GM23248 (cell line): Measurements from ENCODE around the gene SHC2. TPM values are rescaled to one million over a fixed set of nuclear protein-coding genes. Genes with fewer than 3 reads are reported as not detected.

ENCODE experiments used
- DNase-seq: peaks from one replicate; pipeline ENCODE4 v3.0.0-alpha.2; 2015
- H2AFZ ChIP-seq: fragments of 200-600 bp; sonication (generic); 2 replicates; pipeline ENCODE4 v1.6.1; 2016; ENCODE audit warnings: antibody characterized with exemption
- H3F3A ChIP-seq: fragments of 200-600 bp; sonication (generic); 2 replicates; pipeline ENCODE4 v1.6.1; 2016; ENCODE audit warnings: mild to moderate bottlenecking, antibody characterized with exemption, mixed run types; ENCODE audit not compliant: insufficient read depth
- H3K27ac ChIP-seq: fragments of 200-600 bp; sonication (generic); 2 replicates; pipeline ENCODE4 v1.5.1; 2016; ENCODE audit warnings: mild to moderate bottlenecking
- H3K27me3 ChIP-seq: fragments of 200-600 bp; sonication (generic); replicated peaks from 2 replicates; pipeline ENCODE4 v1.6.1; 2016; ENCODE audit warnings: mild to moderate bottlenecking; ENCODE audit not compliant: insufficient read depth
- H3K36me3 ChIP-seq: fragments of 200-600 bp; sonication (generic); 2 replicates; pipeline ENCODE4 v1.6.1; 2016; ENCODE audit warnings: low read depth, mild to moderate bottlenecking
- H3K4me1 ChIP-seq: fragments of 200-600 bp; sonication (generic); 2 replicates; pipeline ENCODE4 v1.6.1; 2016; ENCODE audit warnings: mild to moderate bottlenecking; ENCODE audit not compliant: insufficient read depth
- H3K4me2 ChIP-seq: fragments of 200-600 bp; sonication (generic); one replicate; pipeline ENCODE4 v1.6.1; 2016; ENCODE audit warnings: mild to moderate bottlenecking; ENCODE audit not compliant: unreplicated experiment
- H3K4me3 ChIP-seq: fragments of 200-600 bp; sonication (generic); 2 replicates; pipeline ENCODE4 v1.5.1; 2016; ENCODE audit warnings: mild to moderate bottlenecking
- H3K79me2 ChIP-seq: fragments of 200-600 bp; sonication (generic); 2 replicates; pipeline ENCODE4 v1.6.1; 2016; ENCODE audit warnings: mild to moderate bottlenecking; ENCODE audit not compliant: insufficient read depth
- H3K9ac ChIP-seq: fragments of 200-600 bp; sonication (generic); 2 replicates; pipeline ENCODE4 v1.6.1; 2016; ENCODE audit warnings: mild to moderate bottlenecking
- H3K9me2 ChIP-seq: fragments of 200-600 bp; sonication (generic); 2 replicates; pipeline ENCODE4 v1.6.1; 2016; ENCODE audit warnings: mixed run types, mild to moderate bottlenecking, moderate library complexity; ENCODE audit not compliant: insufficient read depth
- H3K9me3 ChIP-seq: fragments of 200-600 bp; sonication (generic); one replicate; pipeline ENCODE4 v1.6.1; 2017; ENCODE audit warnings: low read depth
- H4K20me1 ChIP-seq: fragments of 200-600 bp; sonication (generic); 2 replicates; pipeline ENCODE4 v1.6.0; 2016; ENCODE audit not compliant: insufficient read depth
- EZH2 ChIP-seq: fragments of 200-600 bp; sonication (generic); IDR thresholded peaks from 2 replicates; pipeline ENCODE4 v1.6.1; 2018; ENCODE audit warnings: antibody characterized with exemption, mild to moderate bottlenecking; ENCODE audit not compliant: insufficient read depth, poor library complexity, severe bottlenecking
- EZH2phosphoT487 ChIP-seq: fragments of 200-600 bp; sonication (generic); IDR thresholded peaks from 2 replicates; pipeline ENCODE4 v1.6.1; 2018; ENCODE audit warnings: antibody characterized with exemption, moderate library complexity, mild to moderate bottlenecking, low read depth; ENCODE audit not compliant: insufficient read depth
- WGBS, 2 experiments: methylation state at CpG; one replicate each; pipeline ENCODE4 v1.1.6; 2015 to 2017; ENCODE audit warnings: low lambda C conversion rate in 2 of 2, low coverage in 1 of 2; ENCODE audit errors: missing lambda C conversion rate in 2 of 2; 5-methylcytosine and 5-hydroxymethylcytosine counted together
- in situ Hi-C: fragments of 300-500 bp; cut with MboI; formaldehyde crosslinking; loops from 2 replicates; pipeline ENCODE4 v1.15.0; 2020
- polyA plus RNA-seq: library from polyadenylated mRNA; unstranded; fragments of >200 nt; fragmentation: Nextera tagmentation; extraction: Ambion mirVana; gene quantifications from 2 replicates; pipeline ENCODE4 v1.2.1, GENCODE V29; 2016
- total RNA-seq: library from RNA; depleted of rRNA; stranded (reverse); fragments of >200 nt; shearing (Covaris generic); gene quantifications from 2 replicates; pipeline ENCODE4 v1.2.3, GENCODE V29; 2014

Gene SHC2
- total and polyA plus RNA-seq, 2 experiments from 2014 or later, result not detected

DNA sequence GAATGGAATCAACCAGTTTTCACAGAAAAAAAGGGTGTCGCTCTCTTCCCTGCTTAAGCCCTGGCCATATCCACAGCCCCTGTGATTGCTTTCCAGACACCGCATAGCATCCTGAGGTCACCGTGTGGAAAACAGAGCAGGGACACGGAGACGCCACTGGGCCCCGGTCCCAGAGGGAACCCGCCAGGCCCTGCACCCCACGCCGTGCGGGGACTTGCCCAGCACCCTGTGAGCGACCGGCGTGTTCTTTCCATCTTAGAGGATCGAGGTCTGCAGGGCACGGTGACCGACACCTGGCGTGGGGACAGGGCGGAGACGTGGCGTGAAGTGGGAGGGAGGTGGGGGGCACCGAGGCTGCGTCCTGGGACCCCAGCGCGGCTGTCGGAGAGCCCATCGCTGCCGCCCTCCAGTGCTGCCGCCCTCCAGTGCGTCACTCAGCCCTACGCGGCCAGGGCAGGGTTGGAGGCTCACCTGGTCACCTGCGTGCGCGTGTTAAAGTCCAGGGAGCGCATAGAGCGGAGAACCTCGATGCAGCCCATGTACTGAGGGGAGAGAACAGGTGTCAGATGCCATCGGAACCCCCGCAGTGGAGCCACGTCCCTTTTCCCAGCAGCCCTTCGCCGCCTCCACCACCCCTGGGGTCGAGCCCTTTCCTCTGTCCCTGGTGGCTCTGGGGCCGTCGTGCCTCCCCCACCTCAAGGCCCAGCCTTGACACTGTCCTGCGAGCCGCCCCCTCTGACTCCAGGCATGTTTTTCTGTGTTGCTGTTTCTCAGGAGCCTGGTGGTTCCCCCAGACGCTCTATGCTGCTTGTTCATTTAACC, 20.2 kb downstream of the SHC2 start:
- 70 to 71% methylated on average over 42 to 47 of the region's 48 CpGs for WGBS, 2 experiments
- no peak for DNase-seq
- Histone ChIP-seq H3K27ac (no peak overlapping the region), H3K9ac (no peak overlapping the region), H2AFZ (no peak overlapping the region), H3K4me3 (no peak overlapping the region), H3K4me1 (no peaks in the 10 kb centered on the region), H3K27me3 (no peaks in the 10 kb centered on the region), H3F3A (no peaks in the 10 kb centered on the region), H3K36me3 (no peaks in the 10 kb centered on the region), H4K20me1 (no peaks in the 10 kb centered on the region), H3K9me3 (no peaks in the 10 kb centered on the region), H3K79me2 (no peaks in the 10 kb centered on the region), H3K9me2 (no peaks in the 10 kb centered on the region), H3K4me2 (no peak overlapping the region)
- TF ChIP-seq EZH2phosphoT487 (no peak), EZH2 (no peak)
- in situ Hi-C loops, result no loop called here

DNA sequence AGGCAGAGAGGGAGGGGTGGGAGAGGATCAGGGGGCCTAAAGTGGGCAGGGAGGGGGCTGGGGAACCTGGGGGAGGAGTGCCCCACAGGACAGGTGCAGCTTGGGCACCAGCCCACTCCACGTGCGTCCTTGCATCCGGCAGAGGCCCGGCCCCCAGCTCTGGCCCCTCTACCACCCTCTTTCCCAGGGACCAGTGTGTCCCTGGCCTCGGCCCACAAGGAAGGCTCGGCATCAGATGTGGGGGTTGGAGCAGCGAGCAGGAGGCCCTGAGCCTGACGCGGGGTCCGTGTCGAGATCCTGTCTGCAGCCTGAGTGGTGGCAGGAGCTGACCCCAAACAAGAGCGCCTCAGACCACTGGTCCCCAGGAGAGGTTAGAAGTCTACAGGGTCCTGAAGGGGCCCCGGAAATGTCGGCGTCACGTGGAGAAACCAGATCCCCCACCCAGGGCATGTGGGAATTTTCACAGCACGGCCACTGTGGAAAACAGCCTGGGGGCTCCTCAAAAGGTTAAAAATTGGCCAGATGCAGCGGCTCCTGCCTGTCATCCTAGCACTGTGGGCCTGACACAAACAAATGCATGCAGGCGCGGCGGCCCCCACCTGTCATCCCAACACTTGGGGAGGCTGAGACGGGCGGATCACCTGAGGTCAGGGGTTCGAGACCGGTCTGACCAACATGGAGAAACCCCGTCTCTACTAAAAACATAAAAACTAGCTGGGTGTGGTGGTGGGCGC, 21.5 kb downstream of the SHC2 start:
- TF ChIP-seq EZH2 (no peak), EZH2phosphoT487 (no peak)
- H3K36me3 ChIP-seq, result no peaks in the 10 kb centered on the region
- H4K20me1 ChIP-seq, result no peaks in the 10 kb centered on the region
- no peaks in the 10 kb centered on the region for H3K79me2 ChIP-seq
- no peaks in the 10 kb centered on the region for H3K9me3 ChIP-seq
- in situ Hi-C loops, result no loop called here
- H3K9ac ChIP-seq, result no peak overlapping the region
- H3K4me1 ChIP-seq, result no peaks in the 10 kb centered on the region
- H3K27ac ChIP-seq, result no peak overlapping the region
- no peak overlapping the region for H2AFZ ChIP-seq
- no peak for DNase-seq
- H3F3A ChIP-seq, result no peaks in the 10 kb centered on the region
- no peak overlapping the region for H3K4me3 ChIP-seq
- WGBS, 2 experiments, result 64 to 66% methylated on average over 26 to 27 of the region's 27 CpGs
- H3K27me3 ChIP-seq, result no peaks in the 10 kb centered on the region
- no peak overlapping the region for H3K4me2 ChIP-seq
- H3K9me2 ChIP-seq, result no peaks in the 10 kb centered on the region

DNA sequence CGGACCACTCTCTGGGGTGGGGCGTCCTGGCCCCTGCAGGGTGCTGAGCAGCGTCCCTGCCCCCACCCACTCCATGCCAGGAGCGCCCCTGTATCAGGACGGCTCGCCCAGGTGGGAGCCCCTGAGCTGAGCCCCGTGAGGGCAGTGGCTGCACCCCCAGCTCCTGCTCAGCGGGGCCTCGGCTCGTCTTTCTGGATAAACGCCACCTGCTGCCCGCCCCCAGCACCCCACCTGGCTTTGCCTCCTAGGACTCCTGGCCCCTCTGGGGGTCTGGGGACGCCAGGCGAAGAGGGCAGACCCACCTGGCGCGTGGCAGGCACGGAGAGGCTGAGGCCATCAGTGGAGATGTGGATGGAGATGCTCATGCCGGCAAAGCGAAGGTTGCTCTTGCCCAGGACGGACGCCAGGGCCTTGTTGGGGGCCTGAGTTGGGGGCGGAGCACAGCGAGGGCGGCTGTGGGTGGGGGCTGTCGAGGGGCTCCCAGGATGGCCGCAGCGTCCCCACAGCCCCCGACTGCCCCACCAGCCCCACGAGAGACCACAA, 22.3 kb downstream of the SHC2 start:
- no peaks in the 10 kb centered on the region for H3K9me3 ChIP-seq
- 33 to 37% methylated on average over 17 to 29 of the region's 29 CpGs for WGBS, 2 experiments

DNA sequence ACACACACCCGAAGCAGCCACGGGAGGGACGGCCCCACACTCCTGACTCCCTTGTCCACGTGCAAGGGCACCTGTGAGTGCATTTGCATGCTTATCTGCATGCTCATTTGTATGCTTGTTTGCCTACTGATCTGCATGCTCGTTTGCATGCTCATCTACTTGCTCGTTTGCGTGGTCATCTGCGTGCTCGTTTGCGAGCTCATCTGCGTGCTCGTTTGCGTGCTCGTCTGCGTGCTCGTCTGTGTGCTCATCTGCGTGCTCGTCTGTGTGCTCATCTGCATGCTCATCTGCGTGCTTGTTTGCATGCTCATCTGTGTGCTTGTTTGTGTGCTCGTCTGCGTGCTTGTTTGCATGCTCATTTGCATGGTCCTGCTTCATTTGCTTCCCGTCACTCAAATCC, 23.8 kb downstream of the SHC2 start:
- TF ChIP-seq EZH2phosphoT487 (no peak), EZH2 (no peak)
- Histone ChIP-seq H3K9me3 (no peaks in the 10 kb centered on the region), H3K79me2 (no peaks in the 10 kb centered on the region), H2AFZ (no peak overlapping the region), H3K9ac (no peak overlapping the region), H3K36me3 (no peaks in the 10 kb centered on the region), H3K4me1 (no peaks in the 10 kb centered on the region), H4K20me1 (no peaks in the 10 kb centered on the region), H3K4me3 (no peak overlapping the region), H3K4me2 (no peak overlapping the region), H3K27ac (no peak overlapping the region), H3K27me3 (no peaks in the 10 kb centered on the region), H3K9me2 (no peaks in the 10 kb centered on the region), H3F3A (no peaks in the 10 kb centered on the region)
- DNase-seq, result no peak
- in situ Hi-C loops, result no loop called here
- WGBS, 2 experiments, result 69 to 75% methylated on average over 22 of the region's 22 CpGs

More for the DNA sequence above, 22.3 kb downstream of the SHC2 start:
- H3K4me2 ChIP-seq, result no peak overlapping the region
- no peak overlapping the region for H3K4me3 ChIP-seq
- H3F3A ChIP-seq, result no peaks in the 10 kb centered on the region
- no peak for DNase-seq
- TF ChIP-seq EZH2phosphoT487 (no peak), EZH2 (no peak)
- H3K9me2 ChIP-seq, result no peaks in the 10 kb centered on the region
- no peaks in the 10 kb centered on the region for H3K4me1 ChIP-seq
- no peaks in the 10 kb centered on the region for H3K79me2 ChIP-seq
- no peaks in the 10 kb centered on the region for H4K20me1 ChIP-seq
- in situ Hi-C loops, result no loop called here
- no peaks in the 10 kb centered on the region for H3K27me3 ChIP-seq
- H3K9ac ChIP-seq, result no peak overlapping the region
- no peak overlapping the region for H2AFZ ChIP-seq
- H3K27ac ChIP-seq, result no peak overlapping the region
- H3K36me3 ChIP-seq, result no peaks in the 10 kb centered on the region
